HG03521 (cell line): ENCODE results near the gene SUFU.
A peak's percentile ranks its signal among the peaks of the same experiment; 100 is the strongest.

Source experiments
- ATAC-seq: cut with Tn5 transposase; IDR thresholded peaks from one replicate; pipeline ENCODE4 v1.9.1; 2021; ENCODE audit warnings: mild to moderate bottlenecking, moderate library complexity; ENCODE audit not compliant: unreplicated experiment

The SUFU gene

GRCh38 chr10:102546606-102547320, 43.0 kb downstream of the SUFU start:
- no peak for ATAC-seq

DNA sequence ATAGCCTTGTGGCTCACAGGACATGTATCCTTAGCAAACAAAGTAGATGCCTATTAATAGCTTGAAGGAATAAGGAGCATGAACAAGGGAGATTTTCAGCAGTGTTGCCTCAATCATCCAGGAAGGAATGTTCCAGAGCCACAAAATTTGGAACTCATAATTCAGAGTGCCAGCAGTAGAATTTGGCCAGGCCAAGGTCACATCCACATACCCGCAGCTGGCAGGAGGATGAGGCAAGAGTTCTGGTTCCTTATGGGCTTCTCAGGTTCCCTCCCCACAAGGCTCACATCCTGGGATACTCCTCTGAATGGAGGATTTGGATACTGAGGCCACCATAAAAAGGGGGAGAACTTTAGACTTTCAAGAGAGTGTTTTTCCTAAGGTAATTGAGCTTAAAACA, 45.8 kb downstream of the SUFU start:
- no peak for ATAC-seq

GRCh38 chr10:102550636-102551210, 47.0 kb downstream of the SUFU start:
- ATAC-seq: no peak

DNA sequence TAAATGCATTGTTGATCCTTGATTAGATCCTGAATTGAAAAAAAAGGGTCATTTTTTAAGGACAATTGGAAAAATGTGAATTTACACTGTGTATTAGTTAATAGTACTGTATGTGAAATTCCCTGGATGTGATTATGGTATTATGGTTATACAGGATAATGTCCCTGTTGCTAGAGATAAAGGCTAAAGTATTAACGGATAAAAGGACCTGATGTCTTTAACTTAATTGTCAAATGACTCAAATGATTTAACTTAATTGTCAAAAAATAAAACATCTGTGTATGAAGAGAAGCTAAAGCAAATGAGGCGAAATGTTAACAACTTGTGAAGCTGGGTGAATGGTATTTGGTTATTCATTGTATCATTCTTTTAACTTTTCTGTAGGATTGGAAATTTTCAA, 48.8 kb downstream of the SUFU start:
- ATAC-seq: no peak

DNA sequence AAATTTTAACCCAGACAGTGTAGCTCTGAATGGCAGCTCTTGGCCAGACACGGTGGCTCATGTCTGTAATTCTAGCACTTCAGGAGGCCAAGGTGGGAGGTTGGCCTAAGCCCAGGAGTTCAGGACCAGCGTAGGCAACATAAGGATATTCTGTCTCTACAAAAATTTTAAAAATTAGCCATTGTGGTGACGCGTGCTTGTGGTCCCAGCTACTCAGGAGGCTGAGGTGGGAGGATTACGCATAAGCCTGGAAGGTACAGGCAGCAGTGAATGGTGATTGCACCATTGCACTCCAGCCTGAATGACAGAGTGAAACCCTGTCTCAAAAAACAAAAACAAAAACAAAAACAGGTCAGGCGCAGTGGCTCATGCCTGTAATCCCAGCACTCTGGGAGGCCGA, 50.0 kb downstream of the SUFU start:
- no peak for ATAC-seq

GRCh38 chr10:102554531-102554930, 50.8 kb downstream of the SUFU start:
- no peak for ATAC-seq

DNA sequence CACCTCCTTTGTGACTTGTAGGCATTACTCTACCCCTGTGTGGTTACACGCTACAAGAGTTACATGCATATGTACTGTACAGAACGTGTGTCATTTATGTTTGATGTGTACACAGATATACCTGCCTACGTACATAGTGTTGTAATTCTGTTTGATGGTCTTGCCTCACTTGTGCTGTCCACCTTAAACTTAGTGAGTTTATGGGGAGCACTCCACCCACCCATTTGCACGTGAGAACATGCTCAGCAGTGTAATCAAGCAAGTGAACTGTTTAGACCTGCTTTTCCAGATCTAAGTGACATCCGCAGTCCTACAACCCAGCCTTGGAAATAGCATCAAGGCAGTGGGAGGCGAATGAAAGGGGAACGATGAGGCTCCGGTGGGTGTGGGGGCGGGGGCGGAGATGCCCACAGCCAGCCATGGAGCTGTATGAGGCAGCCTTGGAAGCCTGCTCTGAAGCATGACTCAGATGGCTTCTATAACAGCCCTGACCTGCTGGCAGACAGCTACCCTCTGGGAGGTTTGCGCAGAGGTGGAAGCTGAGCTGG, 52.1 kb downstream of the SUFU start:
- ATAC-seq: no peak

DNA sequence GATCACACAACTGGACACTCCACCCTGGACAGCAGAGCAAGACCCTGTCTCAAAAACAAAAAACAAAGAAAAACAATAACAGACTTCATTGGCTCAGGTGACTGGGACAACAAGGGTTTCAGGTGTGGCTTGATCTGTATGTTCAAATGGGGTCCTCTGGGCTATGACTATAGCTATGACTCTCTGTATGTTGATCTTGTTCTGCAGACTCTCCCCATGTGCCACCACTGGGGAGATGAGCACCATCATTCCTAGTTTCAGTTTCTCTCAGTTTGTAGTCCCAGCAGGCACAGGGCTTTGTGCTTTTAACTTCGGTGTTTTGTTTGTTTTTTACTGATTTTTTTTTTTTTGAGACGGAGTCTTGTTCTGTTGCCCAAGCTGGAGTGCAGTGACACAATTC, 53.8 kb downstream of the SUFU start:
- ATAC-seq: no peak

GRCh38 chr10:102559764-102560163, 56.0 kb downstream of the SUFU start:
- ATAC-seq: no peak

GRCh38 chr10:102564209-102564834, 60.5 kb downstream of the SUFU start:
- ATAC-seq: no peak

DNA sequence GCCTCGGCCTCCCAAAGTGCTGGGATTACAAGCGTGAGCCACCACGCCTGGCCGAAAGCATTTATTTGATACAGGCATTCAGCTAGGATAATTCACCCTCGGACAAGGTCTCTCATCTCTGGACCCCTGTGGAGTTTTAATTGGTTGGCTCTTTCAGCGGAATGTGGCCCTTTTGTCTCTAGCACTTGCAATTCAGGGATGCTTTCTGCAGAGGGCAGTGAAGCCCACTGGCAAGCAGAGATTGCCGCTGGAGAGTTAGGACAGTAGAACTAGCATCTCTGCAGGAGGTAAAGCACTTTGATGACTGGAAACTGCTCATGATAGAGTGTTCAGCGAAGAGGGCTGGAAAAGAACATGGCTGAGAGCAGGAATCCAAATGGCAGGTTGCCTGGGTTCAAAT, 62.0 kb downstream of the SUFU start:
- no peak for ATAC-seq

DNA sequence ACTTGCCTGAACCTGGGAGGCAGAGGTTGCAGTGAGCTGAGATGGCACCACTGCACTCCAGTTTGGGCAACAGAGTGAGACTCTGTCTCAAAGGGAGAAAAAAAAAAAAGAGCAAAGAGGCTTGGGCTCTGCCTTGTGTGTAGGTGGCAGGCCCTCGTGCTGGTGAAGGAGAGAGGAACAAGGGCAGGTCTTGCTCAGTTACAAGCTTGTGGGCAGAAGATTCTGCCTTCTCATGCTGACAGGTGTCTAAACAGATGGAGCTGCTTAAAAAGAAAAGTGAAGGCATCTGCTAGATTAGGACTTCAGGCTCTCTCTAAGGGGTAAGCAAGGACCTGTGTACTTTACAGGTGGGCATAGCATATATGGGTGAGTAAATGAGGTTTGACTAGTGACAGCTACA, 75.0 kb downstream of the SUFU start:
- ATAC-seq: no peak

- no peak for ATAC-seq
Measured at GRCh38 chr10:102579328-102579727, 75.6 kb downstream of the SUFU start.

GRCh38 chr10:102580230-102580629, 76.5 kb downstream of the SUFU start:
- no peak for ATAC-seq

GRCh38 chr10:102581401-102581800, 77.6 kb downstream of the SUFU start:
- ATAC-seq: no peak

- no peak for ATAC-seq
Measured at GRCh38 chr10:102581981-102582580, 78.3 kb downstream of the SUFU start.

DNA sequence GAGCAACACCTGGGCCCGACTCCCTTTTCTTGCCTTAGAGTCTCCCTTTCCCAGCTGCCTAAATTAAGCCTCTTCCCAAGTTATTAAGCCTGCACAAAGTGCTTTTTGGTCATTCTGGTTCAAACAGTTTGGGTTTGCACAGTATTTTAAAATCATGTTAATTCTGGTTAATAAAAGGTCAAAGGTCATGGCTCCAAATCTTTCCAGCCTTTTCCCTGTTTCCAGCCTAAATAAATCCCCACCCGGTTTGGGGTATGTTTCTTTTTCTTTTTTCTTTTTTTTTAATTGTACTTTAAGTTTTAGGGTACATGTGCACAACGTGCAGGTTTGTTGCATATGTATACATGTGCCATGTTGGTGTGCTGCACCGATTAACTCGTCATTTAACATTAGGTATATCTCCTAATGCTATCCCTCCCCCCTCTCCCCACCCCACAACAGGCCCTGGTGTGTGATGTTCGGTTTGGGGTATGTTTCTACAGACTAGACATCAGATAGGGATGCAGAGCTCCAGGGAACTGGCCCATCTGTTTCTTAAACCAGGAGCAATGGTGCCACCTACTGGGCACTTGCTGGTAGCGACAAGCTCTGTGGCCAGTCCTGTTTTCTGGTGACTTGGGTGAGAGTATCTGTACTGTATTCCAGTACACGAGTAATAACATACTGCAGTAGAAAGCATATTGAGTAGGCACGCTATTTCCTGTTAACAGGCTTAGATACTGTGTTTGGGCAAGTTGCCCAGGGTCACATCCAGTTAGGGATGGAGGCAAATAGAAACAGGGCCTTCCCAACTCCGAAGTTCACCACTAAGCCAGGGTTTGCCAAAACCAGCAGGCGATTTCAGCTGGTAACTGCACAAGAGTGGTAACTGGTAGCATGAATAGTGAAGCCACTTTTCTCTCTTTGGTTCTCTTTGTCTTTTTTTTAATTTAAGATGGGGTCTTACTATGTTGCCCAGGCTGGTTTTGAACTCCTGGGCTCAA, 80.0 kb downstream of the SUFU start:
- ATAC-seq: peak; percentile 59

GRCh38 chr10:102585026-102585425, 81.3 kb downstream of the SUFU start:
- no peak for ATAC-seq

GRCh38 chr10:102586858-102587257, 83.1 kb downstream of the SUFU start:
- ATAC-seq: no peak

GRCh38 chr10:102588875-102589274, 85.1 kb downstream of the SUFU start:
- no peak for ATAC-seq
